MM.1S (cell line): Measurements from ENCODE around the gene ELOA.
"Not testable (repeated sequence)": the region's sequence is repeated elsewhere in the genome, so short reads cannot be mapped to it uniquely, and the experiment has no call there.

Experiments used
- DNase-seq: peaks from one replicate; pipeline ENCODE4 v3.0.0-alpha.2; 2015
- H2AFZ ChIP-seq: fragments of 300-600 bp; sonication (generic); 2 replicates; pipeline ENCODE4 v1.6.0; 2016; ENCODE audit warnings: antibody characterized with exemption, low read length
- H3F3A ChIP-seq: fragments of 300-600 bp; sonication (generic); 2 replicates; pipeline ENCODE4 v1.6.1; 2016; ENCODE audit warnings: mild to moderate bottlenecking, antibody characterized with exemption, low read length, moderate library complexity, mixed read lengths; ENCODE audit not compliant: insufficient read depth
- H3K27ac ChIP-seq: fragments of 300-600 bp; sonication (generic); 2 replicates; pipeline ENCODE4 v1.5.1; 2016; ENCODE audit warnings: mild to moderate bottlenecking, low read length
- H3K27me3 ChIP-seq: fragments of 300-600 bp; sonication (generic); replicated peaks from 2 replicates; pipeline ENCODE4 v1.6.0; 2016; ENCODE audit warnings: low read length; ENCODE audit not compliant: insufficient read depth
- H3K36me3 ChIP-seq: fragments of 300-600 bp; sonication (generic); replicated peaks from 2 replicates; pipeline ENCODE4 v1.6.1; 2016; ENCODE audit warnings: mild to moderate bottlenecking, low read length, mixed read lengths; ENCODE audit not compliant: insufficient read depth
- H3K4me1 ChIP-seq: fragments of 300-600 bp; sonication (generic); 2 replicates; pipeline ENCODE4 v1.6.1; 2016; ENCODE audit warnings: low read length, mixed read lengths
- H3K4me2 ChIP-seq: fragments of 300-600 bp; sonication (generic); 2 replicates; pipeline ENCODE4 v1.6.0; 2016; ENCODE audit warnings: low read depth, low read length
- H3K4me3 ChIP-seq: fragments of 300-600 bp; sonication (generic); 2 replicates; pipeline ENCODE4 v1.5.1; 2016; ENCODE audit warnings: low read length, mixed read lengths
- H3K79me2 ChIP-seq: fragments of 300-600 bp; sonication (generic); 2 replicates; pipeline ENCODE4 v1.6.1; 2016; ENCODE audit warnings: mixed run types, low read length, mixed read lengths
- H3K9ac ChIP-seq: fragments of 300-600 bp; sonication (generic); 2 replicates; pipeline ENCODE4 v1.6.1; 2016; ENCODE audit warnings: low read length, mixed read lengths
- H3K9me2 ChIP-seq: fragments of 300-600 bp; sonication (generic); replicated peaks from 2 replicates; pipeline ENCODE4 v1.6.1; 2016; ENCODE audit warnings: mild to moderate bottlenecking, low read length, mixed read lengths; ENCODE audit not compliant: insufficient read depth
- H3K9me3 ChIP-seq: fragments of 300-600 bp; sonication (generic); replicated peaks from 2 replicates; pipeline ENCODE4 v1.6.1; 2016; ENCODE audit warnings: mild to moderate bottlenecking, low read length, mixed read lengths; ENCODE audit not compliant: insufficient read depth
- H4K20me1 ChIP-seq: fragments of 300-600 bp; sonication (generic); 2 replicates; pipeline ENCODE4 v1.6.1; 2016; ENCODE audit warnings: mild to moderate bottlenecking, low read length, moderate library complexity, mixed read lengths; ENCODE audit not compliant: insufficient read depth
- EZH2 ChIP-seq: fragments of 300-600 bp; sonication (generic); optimal IDR thresholded peaks from 2 replicates; pipeline ENCODE3; 2017; ENCODE audit warnings: low read depth, mild to moderate bottlenecking, antibody characterized with exemption, low read length, mixed read lengths
- EZH2phosphoT487 ChIP-seq: fragments of 300-600 bp; sonication (generic); IDR thresholded peaks from 2 replicates; pipeline ENCODE4 v1.6.1; 2018; ENCODE audit warnings: antibody characterized with exemption, low read length
- TF ChIP-seq, protein P1 (sequence below): fragments of 300-600 bp; sonication (generic); IDR thresholded peaks from 2 replicates; pipeline ENCODE4 v1.5.1; 2016; ENCODE audit warnings: antibody characterized with exemption, low read length, mixed read lengths

The ELOA gene

DNA sequence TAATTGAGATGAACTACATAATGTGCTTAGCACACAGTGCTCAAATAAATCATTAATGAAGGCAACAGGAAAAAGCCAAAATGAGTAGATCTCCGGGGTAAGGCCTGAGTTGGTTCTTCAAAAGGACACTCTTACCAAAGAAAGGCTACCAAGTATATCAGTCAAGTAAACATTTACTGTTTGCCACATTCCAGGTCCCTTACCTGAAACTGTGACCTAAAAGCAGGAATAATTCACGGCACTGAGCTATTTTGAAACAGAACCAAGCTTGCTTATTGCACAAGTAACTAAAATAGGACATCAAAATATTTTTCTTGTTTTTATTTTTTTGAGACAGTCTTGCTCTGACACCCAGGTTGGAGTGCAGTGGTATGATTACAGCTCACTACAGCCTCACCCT lies 32.9 kb downstream of the ELOA start:
- H3K4me2 ChIP-seq: no peak overlapping the region
- no peaks in the 10 kb centered on the region; the same call in 1 of the 2 replicates for H3K36me3 ChIP-seq
- H2AFZ ChIP-seq: no peak overlapping the region
- H3K4me1 ChIP-seq: peaks cover 18% of the 10 kb centered on the region
- peaks cover 38% of the 10 kb centered on the region for H3K79me2 ChIP-seq
- TF ChIP-seq, protein P1, sequence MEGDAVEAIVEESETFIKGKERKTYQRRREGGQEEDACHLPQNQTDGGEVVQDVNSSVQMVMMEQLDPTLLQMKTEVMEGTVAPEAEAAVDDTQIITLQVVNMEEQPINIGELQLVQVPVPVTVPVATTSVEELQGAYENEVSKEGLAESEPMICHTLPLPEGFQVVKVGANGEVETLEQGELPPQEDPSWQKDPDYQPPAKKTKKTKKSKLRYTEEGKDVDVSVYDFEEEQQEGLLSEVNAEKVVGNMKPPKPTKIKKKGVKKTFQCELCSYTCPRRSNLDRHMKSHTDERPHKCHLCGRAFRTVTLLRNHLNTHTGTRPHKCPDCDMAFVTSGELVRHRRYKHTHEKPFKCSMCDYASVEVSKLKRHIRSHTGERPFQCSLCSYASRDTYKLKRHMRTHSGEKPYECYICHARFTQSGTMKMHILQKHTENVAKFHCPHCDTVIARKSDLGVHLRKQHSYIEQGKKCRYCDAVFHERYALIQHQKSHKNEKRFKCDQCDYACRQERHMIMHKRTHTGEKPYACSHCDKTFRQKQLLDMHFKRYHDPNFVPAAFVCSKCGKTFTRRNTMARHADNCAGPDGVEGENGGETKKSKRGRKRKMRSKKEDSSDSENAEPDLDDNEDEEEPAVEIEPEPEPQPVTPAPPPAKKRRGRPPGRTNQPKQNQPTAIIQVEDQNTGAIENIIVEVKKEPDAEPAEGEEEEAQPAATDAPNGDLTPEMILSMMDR: no peak
- TF ChIP-seq EZH2 (no peak), EZH2phosphoT487 (no peak)
- no peaks in the 10 kb centered on the region for H3K27me3 ChIP-seq
- H3F3A ChIP-seq: no peaks in the 10 kb centered on the region
- H3K4me3 ChIP-seq: no peak overlapping the region
- H3K9me3 ChIP-seq: no peaks in the 10 kb centered on the region
- H4K20me1 ChIP-seq: no peaks in the 10 kb centered on the region
- no peak overlapping the region for H3K9ac ChIP-seq
- DNase-seq: no peak
- H3K9me2 ChIP-seq: no peaks in the 10 kb centered on the region
- no peak overlapping the region for H3K27ac ChIP-seq

DNA sequence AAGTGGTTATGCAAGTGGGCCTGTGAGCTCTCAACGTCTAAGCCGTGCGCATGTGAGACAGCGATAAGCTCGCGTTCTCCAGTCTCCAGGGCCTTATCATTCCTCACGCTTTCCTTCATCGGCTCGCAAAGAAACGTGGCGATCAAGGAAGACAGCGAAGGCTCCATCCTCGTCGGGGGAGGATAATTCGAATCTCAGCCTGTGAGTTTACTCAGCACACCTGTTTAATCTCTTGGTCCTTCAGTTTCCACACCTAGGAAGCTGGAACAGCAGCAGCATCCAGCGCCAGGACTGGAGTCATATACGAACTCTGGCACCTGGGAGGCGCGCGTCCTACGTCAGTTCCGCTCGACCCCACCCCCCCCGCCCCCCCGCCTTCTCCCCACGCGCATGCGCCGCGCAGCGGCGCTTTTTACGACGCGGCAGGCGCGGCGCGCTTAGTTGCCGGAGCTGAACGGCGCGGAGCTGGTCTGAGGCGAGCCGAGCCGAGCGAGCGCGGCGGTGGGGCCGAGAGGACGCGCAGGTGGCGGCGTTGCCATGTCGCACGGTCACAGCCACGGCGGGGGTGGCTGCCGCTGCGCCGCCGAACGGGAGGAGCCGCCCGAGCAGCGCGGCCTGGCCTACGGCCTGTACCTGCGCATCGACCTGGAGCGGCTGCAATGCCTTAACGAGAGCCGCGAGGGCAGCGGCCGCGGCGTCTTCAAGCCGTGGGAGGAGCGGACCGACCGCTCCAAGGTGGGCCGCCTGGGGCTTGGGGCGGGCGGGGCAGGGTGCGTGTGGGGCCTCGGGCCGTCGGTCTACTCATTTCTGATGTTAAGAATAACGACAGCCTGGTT lies 34.9 kb downstream of the ELOA start, which contains the start of gene PITHD1:
PITHD1 (plus strand) TSS at position 440 of the 836 bp plus-strand sequence; CDS start at position 538, 98 bp downstream.
- peaks cover 10% of the 10 kb centered on the region; the same call in 1 of the 2 replicates for H3K4me1 ChIP-seq
- peak within 1 kb of the TSS; percentile 65; the same call in 1 of the 2 replicates for H3K27ac ChIP-seq
- H3K4me2 ChIP-seq: peak within 1 kb of the TSS; percentile 87
- no peaks in the 10 kb centered on the region for H4K20me1 ChIP-seq
- H3K9me3 ChIP-seq: no peaks in the 10 kb centered on the region
- peak within 1 kb of the TSS; percentile 74 for H2AFZ ChIP-seq
- H3K4me3 ChIP-seq: peak within 1 kb of the TSS; percentile 89
- TF ChIP-seq EZH2: no peak
- no peaks in the 10 kb centered on the region for H3F3A ChIP-seq
- peaks cover 52% of the 10 kb centered on the region for H3K79me2 ChIP-seq
- H3K27me3 ChIP-seq: no peaks in the 10 kb centered on the region
- H3K36me3 ChIP-seq: no peaks in the 10 kb centered on the region; the same call in 1 of the 2 replicates
- peak within 1 kb of the TSS; percentile 82 for H3K9ac ChIP-seq
- peak; percentile 90 for DNase-seq
- no peaks in the 10 kb centered on the region for H3K9me2 ChIP-seq

DNA sequence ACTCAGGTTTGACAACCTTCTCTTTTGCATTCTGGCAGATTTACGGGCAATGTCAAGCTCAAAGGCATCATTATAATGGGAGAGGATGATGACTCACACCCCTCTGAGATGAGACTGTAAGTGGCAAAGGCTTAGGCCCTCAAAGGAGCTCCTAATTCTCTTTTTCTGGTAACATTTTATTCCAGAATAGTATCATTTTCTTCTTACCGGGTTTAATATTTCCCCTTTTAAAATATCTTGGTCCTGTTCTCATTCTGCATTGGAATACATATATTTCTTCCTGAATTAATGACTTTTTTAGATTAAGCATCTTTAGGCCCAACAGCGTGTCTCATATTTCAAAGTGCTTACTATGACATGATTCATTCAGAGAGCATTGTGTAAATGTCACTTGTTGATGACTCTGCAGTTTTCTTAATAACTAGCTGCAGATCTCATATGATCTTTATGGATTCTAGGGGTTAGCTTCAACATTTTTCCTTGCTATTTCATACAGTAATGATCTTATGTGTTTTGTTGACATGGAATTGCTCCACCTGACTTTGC lies 36.6 kb downstream of the ELOA start:
- no peak overlapping the region for H3K27ac ChIP-seq
- no peak overlapping the region for H2AFZ ChIP-seq
- H3K27me3 ChIP-seq: no peaks in the 10 kb centered on the region
- no peaks in the 10 kb centered on the region; the same call in none of the 2 replicates for H3K36me3 ChIP-seq
- H3K9ac ChIP-seq: no peak overlapping the region; the same call in 1 of the 2 replicates
- DNase-seq: no peak
- no peaks in the 10 kb centered on the region for H3K9me2 ChIP-seq
- peaks cover 10% of the 10 kb centered on the region; the same call in 1 of the 2 replicates for H3K4me1 ChIP-seq
- H3F3A ChIP-seq: no peaks in the 10 kb centered on the region
- peak overlapping the region; percentile 64; the same call in 1 of the 2 replicates for H3K4me2 ChIP-seq
- H4K20me1 ChIP-seq: 0 out of 2 replicates have a peak, but pooled peaks cover 3% of the 10 kb centered on the region
- H3K9me3 ChIP-seq: no peaks in the 10 kb centered on the region
- TF ChIP-seq EZH2phosphoT487: no peak
- TF ChIP-seq, protein P1: no peak
- no peak for TF ChIP-seq EZH2
- peaks cover 62% of the 10 kb centered on the region for H3K79me2 ChIP-seq
- no peak overlapping the region for H3K4me3 ChIP-seq

DNA sequence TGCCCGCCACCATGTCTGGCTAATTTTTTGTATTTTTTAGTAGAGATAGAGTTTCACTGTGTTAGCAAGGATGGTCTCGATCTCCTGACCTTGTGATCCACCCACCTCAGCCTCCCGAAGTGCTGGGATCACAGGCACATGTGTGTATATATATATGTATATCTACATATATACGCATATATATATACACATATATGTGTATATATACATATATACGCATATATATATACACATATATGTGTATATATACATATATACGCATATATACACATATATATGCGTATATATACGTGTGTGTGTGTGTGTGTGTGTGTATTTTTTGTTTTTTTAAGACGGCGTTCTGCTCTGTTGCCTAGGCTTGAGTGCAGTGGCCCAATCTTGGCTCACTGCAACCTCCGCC lies 39.9 kb downstream of the ELOA start:
- H3K27ac ChIP-seq, H3K4me3 ChIP-seq, H3K9me2 ChIP-seq, H2AFZ ChIP-seq, H3F3A ChIP-seq, H3K36me3 ChIP-seq, H3K9ac ChIP-seq, H3K27me3 ChIP-seq, DNase-seq, H3K4me2 ChIP-seq, H3K4me1 ChIP-seq, H4K20me1 ChIP-seq, H3K9me3 ChIP-seq: not testable (repeated sequence)
- H3K79me2 ChIP-seq: peaks cover 52% of the 10 kb centered on the region
